Mucosa of descending colon (tissue), 3 donors: ENCODE measurements around the gene CDH4. TPM values are rescaled to one million over a fixed set of nuclear protein-coding genes. Genes with fewer than 3 reads are reported as not detected.
A peak's percentile ranks its signal among the peaks of the same experiment; 100 is the strongest.

Experiments used
- ATAC-seq: fragments of 200-7000 bp; cut with Tn5 transposase; one replicate; pipeline ENCODE4 v1.9.1; 2020; ENCODE audit warnings: mild to moderate bottlenecking, moderate library complexity
- DNase-seq, 3 donors: peaks; one replicate each; pipeline ENCODE4 v3.0.0-alpha.2; 2020
- H3K36me3 ChIP-seq: fragments of 200-600 bp; one replicate; pipeline ENCODE4 v1.8.0; 2021; ENCODE audit warnings: low read depth, mild to moderate bottlenecking
- H3K4me1 ChIP-seq: fragments of 200-600 bp; one replicate; pipeline ENCODE4 v1.8.0; 2021; ENCODE audit warnings: low read depth, mild to moderate bottlenecking
- H3K4me3 ChIP-seq: fragments of 200-600 bp; one replicate; pipeline ENCODE4 v1.8.0; 2021; ENCODE audit warnings: mild to moderate bottlenecking
- H3K9me3 ChIP-seq: fragments of 200-600 bp; one replicate; pipeline ENCODE4 v1.8.0; 2021; ENCODE audit warnings: mild to moderate bottlenecking
- intact Hi-C, 2 donors: fragments of 100-400 bp; cut with DNase I in 1 of 2; cut with micrococcal nuclease in 1 of 2; formaldehyde crosslinking; loops; one replicate each; pipeline versions ENCODE4 v1.11.0 to v1.11.1; 2022; cut with DNase I, micrococcal nuclease
- total RNA-seq, 3 donors: library from RNA; stranded (reverse); fragmentation: NEBNext Ultra II Directional in 2 of 3; extraction: Animal tissue kit (Norgen Biotek cat#: 25700) in 2 of 3; gene quantifications; one replicate each; pipeline versions ENCODE4 v1.2.1 to v1.2.4, GENCODE V29; 2021 to 2023
- TF ChIP-seq, protein P1 (sequence below): fragments of 200-600 bp; IDR thresholded peaks from one replicate; pipeline ENCODE4 v1.8.0; 2022; ENCODE audit warnings: antibody characterized with exemption, mild to moderate bottlenecking
- donor health status: DM: no; HTN: no; CAD: no; lungs with moderate emphysema.
- donor health status: DM: no; HTN: no; CAD: no.
- donor health status: DM: no; HTN: yes; CAD: no.

Gene CDH4
- total RNA-seq, 3 donors from 2014 or later = 0.16 TPM; not detected in 2

GRCh38 chr20:61238813-61239212 lies 13.2 kb upstream of the CDH4 start:
- TF ChIP-seq, protein P1, sequence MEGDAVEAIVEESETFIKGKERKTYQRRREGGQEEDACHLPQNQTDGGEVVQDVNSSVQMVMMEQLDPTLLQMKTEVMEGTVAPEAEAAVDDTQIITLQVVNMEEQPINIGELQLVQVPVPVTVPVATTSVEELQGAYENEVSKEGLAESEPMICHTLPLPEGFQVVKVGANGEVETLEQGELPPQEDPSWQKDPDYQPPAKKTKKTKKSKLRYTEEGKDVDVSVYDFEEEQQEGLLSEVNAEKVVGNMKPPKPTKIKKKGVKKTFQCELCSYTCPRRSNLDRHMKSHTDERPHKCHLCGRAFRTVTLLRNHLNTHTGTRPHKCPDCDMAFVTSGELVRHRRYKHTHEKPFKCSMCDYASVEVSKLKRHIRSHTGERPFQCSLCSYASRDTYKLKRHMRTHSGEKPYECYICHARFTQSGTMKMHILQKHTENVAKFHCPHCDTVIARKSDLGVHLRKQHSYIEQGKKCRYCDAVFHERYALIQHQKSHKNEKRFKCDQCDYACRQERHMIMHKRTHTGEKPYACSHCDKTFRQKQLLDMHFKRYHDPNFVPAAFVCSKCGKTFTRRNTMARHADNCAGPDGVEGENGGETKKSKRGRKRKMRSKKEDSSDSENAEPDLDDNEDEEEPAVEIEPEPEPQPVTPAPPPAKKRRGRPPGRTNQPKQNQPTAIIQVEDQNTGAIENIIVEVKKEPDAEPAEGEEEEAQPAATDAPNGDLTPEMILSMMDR = no peak
- intact Hi-C loops = no loop called here
- no peak overlapping the region for H3K4me3 ChIP-seq
- no peaks in the 10 kb centered on the region for H3K4me1 ChIP-seq
- ATAC-seq (no peak), DNase-seq (no peak)
- H3K9me3 ChIP-seq = peaks cover 7% of the 10 kb centered on the region
- H3K36me3 ChIP-seq = no peaks in the 10 kb centered on the region

GRCh38 chr20:61240814-61241213 lies 11.2 kb upstream of the CDH4 start:
- TF ChIP-seq, protein P1 = no peak
- H3K36me3 ChIP-seq = no peaks in the 10 kb centered on the region
- ATAC-seq = no peak
- intact Hi-C loops = no loop called here
- no peak overlapping the region for H3K4me3 ChIP-seq
- DNase-seq = no peak
- peaks cover 7% of the 10 kb centered on the region for H3K9me3 ChIP-seq
- H3K4me1 ChIP-seq = no peaks in the 10 kb centered on the region

- Histone ChIP-seq H3K9me3 (peaks cover 7% of the 10 kb centered on the region), H3K4me1 (no peaks in the 10 kb centered on the region), H3K4me3 (no peak overlapping the region), H3K36me3 (no peaks in the 10 kb centered on the region)
- intact Hi-C loops = no loop called here
- TF ChIP-seq, protein P1 = no peak
- ATAC-seq = no peak
- DNase-seq = no peak
Observed at GRCh38 chr20:61244213-61244612, 7.8 kb upstream of the CDH4 start.

DNA sequence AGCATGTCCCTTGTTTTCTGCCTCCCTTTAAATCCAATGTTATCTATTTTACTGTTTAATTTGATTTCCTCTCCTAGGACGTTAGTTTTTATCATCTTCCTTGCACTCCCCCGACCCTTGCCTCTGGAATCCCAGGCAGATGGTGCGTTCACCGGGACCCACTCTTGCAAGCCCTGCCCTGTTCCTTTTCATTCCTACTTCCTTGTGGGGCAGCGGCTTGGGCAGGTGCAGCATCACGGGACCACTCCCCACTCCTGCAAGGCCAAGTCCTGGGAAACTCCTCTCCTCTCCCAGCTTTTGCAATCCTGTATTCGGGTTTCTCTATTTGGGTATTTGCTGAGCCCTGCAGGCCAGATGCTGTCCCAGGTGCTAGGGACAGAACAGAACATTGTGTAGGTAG lies 5.8 kb upstream of the CDH4 start:
- TF ChIP-seq, protein P1 = no peak
- no peaks in the 10 kb centered on the region for H3K36me3 ChIP-seq
- intact Hi-C loops = no loop called here
- no peak for ATAC-seq
- no peak for DNase-seq
- H3K4me1 ChIP-seq = no peaks in the 10 kb centered on the region
- H3K4me3 ChIP-seq = no peak overlapping the region
- H3K9me3 ChIP-seq = no peaks in the 10 kb centered on the region

- Histone ChIP-seq H3K9me3 (no peaks in the 10 kb centered on the region), H3K4me3 (no peak overlapping the region), H3K36me3 (no peaks in the 10 kb centered on the region), H3K4me1 (peaks cover 7% of the 10 kb centered on the region)
- ATAC-seq (no peak), DNase-seq (no peak)
- TF ChIP-seq, protein P1 = no peak
- intact Hi-C loops = no loop called here
Observed at GRCh38 chr20:61249626-61250025, 2.4 kb upstream of the CDH4 start.

DNA sequence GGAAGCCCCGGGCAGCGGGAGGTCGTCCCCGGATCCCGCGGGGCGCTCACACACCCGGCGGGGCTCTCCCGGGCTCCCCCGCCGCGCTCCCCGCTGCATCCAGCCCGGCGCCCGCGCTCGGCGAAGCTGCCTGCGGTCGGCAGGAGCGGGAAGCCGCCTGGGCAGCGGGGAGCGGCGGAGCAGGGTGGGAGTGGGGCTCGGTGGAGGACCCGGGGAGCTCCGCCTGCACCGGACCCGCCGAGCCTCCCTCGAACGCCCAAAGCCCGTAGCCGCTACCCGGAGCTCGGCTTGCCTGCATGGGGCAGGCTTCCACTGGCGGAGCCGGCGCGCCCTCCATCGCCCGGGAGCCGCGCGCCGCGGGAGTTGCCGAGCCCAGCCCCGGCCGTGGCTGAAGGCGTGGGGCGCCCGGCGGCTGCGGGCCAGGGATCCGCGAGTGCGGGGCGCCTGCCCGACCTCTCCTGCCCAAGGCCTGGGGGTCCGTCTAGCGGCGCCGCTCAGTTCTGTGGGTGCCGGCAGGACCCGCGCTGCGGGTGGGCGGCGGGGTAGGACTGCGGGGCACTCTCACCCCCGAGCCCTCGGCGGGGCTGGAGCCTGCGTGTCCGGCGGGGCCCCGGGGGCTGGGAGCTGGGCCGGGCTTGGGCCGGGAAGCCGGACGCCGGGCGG lies 671 bp downstream of the CDH4 start:
- Histone ChIP-seq H3K36me3 (no peaks in the 10 kb centered on the region), H3K4me1 (peaks cover 7% of the 10 kb centered on the region), H3K9me3 (no peaks in the 10 kb centered on the region), H3K4me3 (no peak overlapping the region)
- peak; percentile 24 for ATAC-seq
- TF ChIP-seq, protein P1 = no peak
- DNase-seq = no peak
- intact Hi-C loops = no loop called here
